KOPT-K1 (cell line): ENCODE measurements around the gene GPRIN2.
"Not testable (repeated sequence)": the region's sequence is repeated elsewhere in the genome, so short reads cannot be mapped to it uniquely, and the experiment has no call there.

Experiments
- H3K27ac ChIP-seq: fragments of 200-600 bp; sonication (generic); 2 replicates; pipeline ENCODE4 v1.5.1; 2016; ENCODE audit warnings: antibody characterized with exemption, mild to moderate bottlenecking, low read depth, low read length; ENCODE audit not compliant: poor library complexity, severe bottlenecking
- H3K36me3 ChIP-seq: fragments of 200-600 bp; sonication (generic); 2 replicates; pipeline ENCODE4 v1.5.1; 2017; ENCODE audit warnings: antibody characterized with exemption, mild to moderate bottlenecking, low read length, moderate library complexity; ENCODE audit not compliant: insufficient read depth
- H3K9me3 ChIP-seq: fragments of 200-600 bp; sonication (generic); 2 replicates; pipeline ENCODE4 v1.5.1; 2017; ENCODE audit warnings: antibody characterized with exemption, low read length, mild to moderate bottlenecking; ENCODE audit not compliant: insufficient read depth, poor library complexity, severe bottlenecking

Gene GPRIN2

DNA sequence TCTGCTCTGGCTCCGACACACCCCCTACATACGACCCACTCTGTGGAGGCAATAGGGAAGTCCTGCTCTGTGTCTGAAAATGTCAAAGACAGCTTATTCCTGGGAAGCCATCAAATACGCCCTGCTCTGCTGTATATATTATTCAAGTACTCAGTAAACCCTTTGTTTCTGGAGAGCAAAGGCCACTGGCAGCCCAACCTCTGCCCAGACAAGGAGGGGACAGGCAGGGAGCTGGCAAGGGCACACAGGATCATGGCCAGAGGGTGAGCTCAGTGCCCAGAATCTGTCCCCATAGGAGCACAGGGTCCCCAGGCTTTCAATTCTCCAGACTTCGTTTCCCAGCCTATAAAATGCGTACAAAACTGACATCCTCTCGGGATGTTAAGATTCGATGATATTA lies 43.7 kb downstream of the GPRIN2 start:
- not testable (repeated sequence) for H3K9me3 ChIP-seq, H3K27ac ChIP-seq, H3K36me3 ChIP-seq

DNA sequence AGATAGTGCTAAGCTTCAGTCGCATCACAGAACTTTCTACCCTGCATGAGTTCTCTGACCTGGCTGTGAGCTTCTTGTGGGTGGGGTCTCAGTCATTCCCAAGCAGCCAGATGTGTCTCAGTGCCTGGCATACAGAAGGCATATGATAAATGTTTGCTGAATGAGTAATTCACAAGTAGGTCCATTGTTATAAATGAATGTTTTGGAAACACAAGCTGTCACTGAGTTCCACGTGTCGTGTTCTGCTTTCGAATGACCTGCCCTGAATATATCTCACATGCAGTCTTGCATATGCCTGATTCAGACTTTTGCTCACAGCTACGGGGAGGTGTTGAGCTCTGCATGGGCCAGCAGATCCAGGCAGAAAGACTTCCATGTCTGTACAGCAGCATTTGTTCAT lies 44.5 kb downstream of the GPRIN2 start:
- not testable (repeated sequence) for H3K36me3 ChIP-seq, H3K27ac ChIP-seq, H3K9me3 ChIP-seq
